ENCODE results near the gene SHROOM1. TPM values are rescaled to one million over a fixed set of nuclear protein-coding genes. Genes with fewer than 3 reads are reported as not detected.

The SHROOM1 gene
- total and polyA plus RNA-seq, 8 donors = 8.1 to 20.6 (median 10.0) TPM

DNA sequence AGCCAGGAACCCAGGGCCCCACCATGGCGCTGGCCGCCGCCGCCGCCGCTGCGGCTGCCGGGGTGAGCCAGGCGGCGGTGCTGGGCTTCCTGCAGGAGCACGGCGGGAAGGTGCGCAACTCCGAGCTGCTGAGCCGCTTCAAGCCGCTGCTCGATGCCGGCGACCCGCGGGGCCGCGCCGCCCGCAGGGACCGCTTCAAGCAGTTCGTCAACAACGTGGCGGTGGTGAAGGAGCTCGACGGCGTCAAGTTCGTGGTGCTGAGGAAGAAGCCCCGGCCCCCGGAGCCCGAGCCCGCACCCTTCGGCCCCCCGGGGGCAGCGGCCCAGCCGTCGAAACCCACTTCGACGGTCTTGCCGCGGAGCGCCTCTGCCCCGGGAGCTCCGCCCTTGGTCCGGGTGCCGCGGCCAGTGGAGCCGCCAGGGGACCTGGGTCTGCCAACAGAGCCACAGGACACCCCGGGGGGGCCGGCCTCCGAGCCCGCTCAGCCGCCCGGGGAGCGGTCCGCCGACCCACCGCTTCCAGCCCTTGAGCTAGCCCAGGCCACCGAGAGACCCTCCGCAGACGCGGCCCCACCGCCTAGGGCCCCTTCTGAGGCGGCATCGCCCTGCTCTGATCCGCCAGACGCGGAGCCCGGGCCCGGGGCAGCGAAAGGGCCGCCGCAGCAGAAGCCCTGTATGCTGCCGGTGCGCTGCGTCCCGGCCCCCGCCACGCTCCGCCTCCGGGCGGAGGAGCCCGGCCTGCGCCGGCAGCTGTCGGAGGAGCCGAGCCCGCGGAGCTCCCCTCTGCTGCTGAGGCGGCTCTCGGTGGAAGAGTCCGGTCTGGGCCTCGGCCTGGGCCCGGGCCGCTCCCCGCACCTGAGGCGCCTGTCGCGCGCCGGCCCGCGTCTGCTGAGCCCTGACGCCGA lies 16.6 kb downstream of the SHROOM1 start:
- Histone ChIP-seq H3K27me3 (peaks cover 36 to 73% of the 10 kb centered on the region in 2 donors), H3K27ac (no peak overlapping the region), H3K4me1 (peaks cover 0 to 19% of the 10 kb centered on the region in 2 donors), H3K4me3 (peak overlapping the region; percentile 11 to 29), H3K9me3 (no peaks in the 10 kb centered on the region), H3K36me3 (no peaks in the 10 kb centered on the region)
- ATAC-seq (peak; percentile 80), DNase-seq (no peak)
- TF ChIP-seq, protein P1, sequence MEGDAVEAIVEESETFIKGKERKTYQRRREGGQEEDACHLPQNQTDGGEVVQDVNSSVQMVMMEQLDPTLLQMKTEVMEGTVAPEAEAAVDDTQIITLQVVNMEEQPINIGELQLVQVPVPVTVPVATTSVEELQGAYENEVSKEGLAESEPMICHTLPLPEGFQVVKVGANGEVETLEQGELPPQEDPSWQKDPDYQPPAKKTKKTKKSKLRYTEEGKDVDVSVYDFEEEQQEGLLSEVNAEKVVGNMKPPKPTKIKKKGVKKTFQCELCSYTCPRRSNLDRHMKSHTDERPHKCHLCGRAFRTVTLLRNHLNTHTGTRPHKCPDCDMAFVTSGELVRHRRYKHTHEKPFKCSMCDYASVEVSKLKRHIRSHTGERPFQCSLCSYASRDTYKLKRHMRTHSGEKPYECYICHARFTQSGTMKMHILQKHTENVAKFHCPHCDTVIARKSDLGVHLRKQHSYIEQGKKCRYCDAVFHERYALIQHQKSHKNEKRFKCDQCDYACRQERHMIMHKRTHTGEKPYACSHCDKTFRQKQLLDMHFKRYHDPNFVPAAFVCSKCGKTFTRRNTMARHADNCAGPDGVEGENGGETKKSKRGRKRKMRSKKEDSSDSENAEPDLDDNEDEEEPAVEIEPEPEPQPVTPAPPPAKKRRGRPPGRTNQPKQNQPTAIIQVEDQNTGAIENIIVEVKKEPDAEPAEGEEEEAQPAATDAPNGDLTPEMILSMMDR (IDR thresholded peaks at IDR 0.05) = no peak
- intact Hi-C loops (cut with DNase I) = no loop called here

DNA sequence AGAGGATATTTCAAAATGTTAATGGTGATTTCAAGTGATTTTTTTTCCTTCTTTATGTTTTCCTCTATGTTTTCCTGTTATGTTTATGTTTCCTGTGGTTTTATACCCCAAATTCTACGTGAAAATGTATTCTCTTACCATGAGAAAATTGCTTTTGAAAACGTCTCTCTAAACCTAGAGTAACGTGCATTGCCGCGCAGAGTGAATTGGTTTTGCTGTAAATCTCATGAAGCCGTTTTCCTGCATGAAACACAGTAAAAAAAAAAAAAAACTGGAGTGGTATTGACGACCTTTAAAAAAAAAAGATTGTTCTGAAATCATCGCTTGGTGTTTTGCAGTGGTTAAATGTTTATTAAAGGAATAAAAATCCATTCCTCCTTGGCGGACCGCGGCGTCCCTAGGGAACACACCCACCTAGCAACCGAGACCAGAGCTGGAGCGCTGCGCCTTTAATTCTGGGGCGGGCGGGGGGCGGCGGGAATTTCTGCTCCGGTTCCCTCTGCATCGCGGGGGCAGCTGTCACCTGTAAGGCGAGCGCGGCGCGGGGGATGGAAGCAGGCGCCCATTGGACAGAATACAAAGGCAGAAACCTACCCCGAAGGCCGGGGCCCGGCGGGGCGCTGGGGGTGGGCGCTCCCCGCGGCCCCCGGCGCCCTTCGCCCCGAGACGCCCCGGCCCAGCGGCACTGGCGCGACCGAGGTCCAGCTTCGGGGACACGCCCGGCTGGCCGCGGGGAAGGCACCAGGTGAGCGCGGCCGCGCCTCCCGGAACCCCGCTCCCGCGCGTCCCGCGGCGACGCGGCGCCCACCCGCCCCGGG lies 17.5 kb downstream of the SHROOM1 start, which contains the start of gene SOWAHA:
Gene SOWAHA, plus strand, starts transcription at position 522 of the 818 bp plus-strand sequence. CDS start 320 bp downstream, outside the sequence.
- peaks cover 0 to 19% of the 10 kb centered on the region in 2 donors for H3K4me1 ChIP-seq
- H3K27me3 ChIP-seq = peaks cover 36 to 68% of the 10 kb centered on the region in 2 donors
- no peak for ATAC-seq
- H3K36me3 ChIP-seq = no peaks in the 10 kb centered on the region
- no peak for DNase-seq
- no peak within 1 kb of the TSS for H3K27ac ChIP-seq
- no peaks in the 10 kb centered on the region for H3K9me3 ChIP-seq
- peak within 1 kb of the TSS; percentile 11 to 29 for H3K4me3 ChIP-seq
- intact Hi-C loops (cut with DNase I) = no loop called here
- TF ChIP-seq, protein P1 (IDR thresholded peaks at IDR 0.05) = no peak

- DNase-seq = no peak
Observed at GRCh38 chr5:132812123-132812765, 18.2 kb downstream of the SHROOM1 start.

GRCh38 chr5:132810605-132811004 lies 19.8 kb downstream of the SHROOM1 start:
- Histone ChIP-seq H3K4me3 (no peak overlapping the region), H3K9me3 (no peaks in the 10 kb centered on the region), H3K36me3 (no peaks in the 10 kb centered on the region), H3K27me3 (peaks cover 36 to 80% of the 10 kb centered on the region in 2 donors), H3K27ac (no peak overlapping the region), H3K4me1 (peaks cover 0 to 19% of the 10 kb centered on the region in 2 donors)
- TF ChIP-seq, protein P1 (IDR thresholded peaks at IDR 0.05) = no peak
- DNase-seq (no peak), ATAC-seq (no peak)
- intact Hi-C loops (cut with DNase I) = no loop called here

More at GRCh38 chr5:132812123-132812765, 18.2 kb downstream of the SHROOM1 start:
- no peak for ATAC-seq
- Histone ChIP-seq H3K9me3 (no peaks in the 10 kb centered on the region), H3K27ac (no peak overlapping the region), H3K4me3 (no peak overlapping the region), H3K36me3 (no peaks in the 10 kb centered on the region), H3K27me3 (peaks cover 36 to 72% of the 10 kb centered on the region in 2 donors), H3K4me1 (peaks cover 0 to 19% of the 10 kb centered on the region in 2 donors)
- TF ChIP-seq, protein P1 (IDR thresholded peaks at IDR 0.05) = no peak
- intact Hi-C loops (cut with DNase I) = no loop called here

Data from left lung (tissue), 10 donors.